H1 (cell line): ENCODE measurements around the gene GRHL3. TPM values are rescaled to one million over a fixed set of nuclear protein-coding genes. Genes with fewer than 3 reads are reported as not detected.

ENCODE experiments used
- CTCF ChIA-PET: fragments of 300-600 bp; sonication (Branson Sonifier 250); formaldehyde crosslinking; loops from one replicate; lab custom pipeline; 2021; ENCODE audit not compliant: partially characterized antibody; lab: Charles Lee
- POLR2A ChIA-PET: fragments of 300-600 bp; sonication (Branson Sonifier 250); formaldehyde crosslinking; loops from one replicate; lab custom pipeline; 2021; ENCODE audit warnings: inconsistent platforms; ENCODE audit not compliant: partially characterized antibody; lab: Charles Lee
- DNase-seq, 2 experiments: peaks; one replicate each; pipeline versions ENCODE4 v3.0.0 to v3.0.0-alpha.2; 2010 to 2022; ENCODE audit warnings: low spot score in 2 of 2, low read depth in 1 of 2, mixed read lengths in 1 of 2
- FAIRE-seq: peaks from 2 replicates; lab custom pipeline; 2011; peaks lifted over from hg19 to GRCh38; lab: Jason Lieb, UNC
- H2AFZ ChIP-seq: 2 replicates; pipeline ENCODE4 v1.8.1; 2012; ENCODE audit warnings: low read length, inconsistent platforms
- H2AK5ac ChIP-seq: 2 replicates; pipeline ENCODE4 v1.6.1; 2013; ENCODE audit warnings: low read depth, low read length
- H2BK120ac ChIP-seq: replicated peaks from 2 replicates; pipeline ENCODE3; 2013; ENCODE audit warnings: low read depth, low read length, inconsistent platforms
- H2BK12ac ChIP-seq: 2 replicates; pipeline ENCODE4 v1.6.1; 2013; ENCODE audit warnings: low read depth, low read length
- H2BK15ac ChIP-seq: 2 replicates; pipeline ENCODE4 v1.6.1; 2013; ENCODE audit warnings: low read length
- H2BK20ac ChIP-seq: 2 replicates; pipeline ENCODE4 v1.6.1; 2013; ENCODE audit warnings: low read length
- H2BK5ac ChIP-seq: 2 replicates; pipeline ENCODE4 v1.6.1; 2013; ENCODE audit warnings: low read depth, low read length
- H3K14ac ChIP-seq: 2 replicates; pipeline ENCODE4 v1.6.1; 2013; ENCODE audit warnings: inconsistent platforms; ENCODE audit not compliant: insufficient read length
- H3K18ac ChIP-seq: 2 replicates; pipeline ENCODE4 v1.6.1; 2013; ENCODE audit warnings: low read length; ENCODE audit errors: extremely low read depth
- H3K23ac ChIP-seq: 2 replicates; pipeline ENCODE4 v1.6.1; 2013; ENCODE audit warnings: inconsistent platforms; ENCODE audit not compliant: insufficient read length
- H3K23me2 ChIP-seq: 2 replicates; pipeline ENCODE4 v1.6.1; 2013; ENCODE audit warnings: low read depth, low read length
- H3K27ac ChIP-seq: 2 replicates; pipeline ENCODE4 v1.6.1; 2011; ENCODE audit warnings: low read depth, low read length, inconsistent platforms
- H3K27me3 ChIP-seq, 4 experiments: replicated peaks in 1 of 4; 1 replicate in 1 of 4; 2 replicates in 3 of 4; pipeline versions ENCODE4 v1.6.1 to v1.8.1; 2011 to 2013; ENCODE audit warnings: low read length in 3 of 4, mild to moderate bottlenecking in 3 of 4, inconsistent platforms in 2 of 4, mixed read lengths in 2 of 4, moderate library complexity in 1 of 4; ENCODE audit not compliant: control insufficient read depth in 3 of 4, insufficient read depth in 3 of 4; ENCODE audit errors: extremely low read depth in 1 of 4
- H3K36me3 ChIP-seq, 4 experiments: 2 replicates each; pipeline versions ENCODE4 v1.6.1 to v1.8.1; 2011 to 2013; ENCODE audit warnings: mild to moderate bottlenecking in 4 of 4, low read length in 3 of 4, moderate library complexity in 2 of 4, control low read depth in 1 of 4, inconsistent platforms in 1 of 4; ENCODE audit not compliant: insufficient read depth in 4 of 4, control insufficient read depth in 2 of 4
- H3K4ac ChIP-seq: replicated peaks from 2 replicates; pipeline ENCODE3; 2013; ENCODE audit warnings: low read length, low read depth, mixed read lengths, inconsistent platforms; ENCODE audit not compliant: insufficient read length
- H3K4me1 ChIP-seq, 4 experiments: replicated peaks in 1 of 4; 1 replicate in 1 of 4; 2 replicates in 3 of 4; pipeline versions ENCODE4 v1.6.1 to v1.8.1; 2011 to 2013; ENCODE audit warnings: low read length in 3 of 4, inconsistent platforms in 2 of 4, mixed read lengths in 1 of 4; ENCODE audit not compliant: insufficient read depth in 4 of 4, control insufficient read depth in 3 of 4
- H3K4me2 ChIP-seq, 2 experiments: 2 replicates each; pipeline versions ENCODE4 v1.6.1 to v1.8.1; 2011 to 2013; ENCODE audit warnings: low read depth in 2 of 2, low read length in 2 of 2, control low read depth in 1 of 2, inconsistent platforms in 1 of 2, mild to moderate bottlenecking in 1 of 2; ENCODE audit not compliant: insufficient read depth in 1 of 2
- H3K4me3 ChIP-seq, 4 experiments: fragments of 200-600, 300-600 bp in 1 of 4; sonication (generic), shearing (Covaris generic), sonication (Bioruptor Twin) in 1 of 4; 2 replicates each; pipeline versions ENCODE4 v1.5.1 to v1.8.1; 2011 to 2016; ENCODE audit warnings: low read length in 4 of 4, low read depth in 3 of 4, control low read depth in 2 of 4, inconsistent platforms in 2 of 4, mild to moderate bottlenecking in 2 of 4, mixed read lengths in 1 of 4, moderate library complexity in 1 of 4; ENCODE audit not compliant: insufficient read depth in 2 of 4; ENCODE audit errors: extremely low read depth in 1 of 4
- H3K56ac ChIP-seq: replicated peaks from 2 replicates; pipeline ENCODE3; 2013; ENCODE audit warnings: low read depth, mild to moderate bottlenecking, mixed read lengths, low read length, inconsistent platforms; ENCODE audit not compliant: insufficient read length
- H3K79me1 ChIP-seq: 2 replicates; pipeline ENCODE4 v1.6.1; 2013; ENCODE audit warnings: low read depth, low read length, control low read depth
- H3K79me2 ChIP-seq, 2 experiments: 2 replicates each; pipeline versions ENCODE4 v1.6.1 to v1.8.1; 2012 to 2013; ENCODE audit warnings: low read length in 2 of 2, mild to moderate bottlenecking in 2 of 2, inconsistent platforms in 1 of 2; ENCODE audit not compliant: insufficient read depth in 2 of 2, control insufficient read depth in 1 of 2
- H3K9ac ChIP-seq, 4 experiments: replicated peaks in 1 of 4; 1 replicate in 1 of 4; 2 replicates in 3 of 4; pipeline versions ENCODE4 v1.6.1 to v1.8.1; 2011 to 2013; ENCODE audit warnings: low read depth in 3 of 4, low read length in 3 of 4, control low read depth in 2 of 4, mild to moderate bottlenecking in 2 of 4, moderate library complexity in 2 of 4, inconsistent platforms in 1 of 4; ENCODE audit errors: extremely low read depth in 1 of 4
- H3K9me3 ChIP-seq, 2 experiments: 2 replicates each; pipeline versions ENCODE4 v1.6.1 to v1.8.1; 2012 to 2013; ENCODE audit warnings: mild to moderate bottlenecking in 2 of 2, moderate library complexity in 2 of 2, control low read depth in 1 of 2, inconsistent platforms in 1 of 2, low read depth in 1 of 2, low read length in 1 of 2, mixed read lengths in 1 of 2; ENCODE audit not compliant: insufficient read depth in 2 of 2
- H4K20me1 ChIP-seq, 2 experiments: replicated peaks in 1 of 2; 2 replicates each; pipeline versions ENCODE3 to v1.8.1; 2011 to 2013; ENCODE audit warnings: inconsistent platforms in 2 of 2, low read length in 2 of 2, mild to moderate bottlenecking in 1 of 2; ENCODE audit not compliant: insufficient read depth in 2 of 2, control insufficient read depth in 1 of 2
- H4K5ac ChIP-seq: 2 replicates; pipeline ENCODE4 v1.6.1; 2013; ENCODE audit warnings: low read length, low read depth, mixed read lengths, inconsistent platforms; ENCODE audit not compliant: insufficient read length
- H4K8ac ChIP-seq: 2 replicates; pipeline ENCODE4 v1.8.0; 2013; ENCODE audit warnings: mild to moderate bottlenecking, moderate library complexity, low read length, inconsistent platforms; ENCODE audit not compliant: insufficient read depth; ENCODE audit errors: extremely low read depth
- H4K91ac ChIP-seq: replicated peaks from 2 replicates; pipeline ENCODE3; 2013; ENCODE audit warnings: low read length, mixed read lengths, inconsistent platforms; ENCODE audit not compliant: insufficient read length
- ASH2L ChIP-seq: fragments of 200-600, 300-600 bp; sonication (generic); IDR thresholded peaks from one replicate; pipeline ENCODE4 v1.7.1; 2017; ENCODE audit warnings: low read length
- CEBPB ChIP-seq: IDR thresholded peaks from 2 replicates; pipeline ENCODE4 v1.6.1; 2012; ENCODE audit warnings: low read depth, low read length
- CTBP2 ChIP-seq: IDR thresholded peaks from 2 replicates; pipeline ENCODE4 v1.7.0; 2011; ENCODE audit warnings: borderline replicate concordance, mild to moderate bottlenecking, moderate library complexity, mixed read lengths, low read length; ENCODE audit not compliant: insufficient read depth, insufficient read length
- JUN ChIP-seq: IDR thresholded peaks from 2 replicates; pipeline ENCODE4 v1.6.1; 2011; ENCODE audit warnings: low read depth, mild to moderate bottlenecking, improper control_type of control experiment, low read length
- JUND ChIP-seq: IDR thresholded peaks from 2 replicates; pipeline ENCODE4 v1.6.1; 2011; ENCODE audit warnings: mild to moderate bottlenecking, improper control_type of control experiment, low read length
- MAFK ChIP-seq: IDR thresholded peaks from 2 replicates; pipeline ENCODE4 v1.6.1; 2012; ENCODE audit warnings: low read depth, mild to moderate bottlenecking, improper control_type of control experiment, low read length
- POU5F1 ChIP-seq: IDR thresholded peaks from 2 replicates; pipeline ENCODE4 v1.6.1; 2011; ENCODE audit warnings: low read depth, mild to moderate bottlenecking, low read length, moderate library complexity
- RAD21 ChIP-seq, 2 experiments: IDR thresholded peaks in 1 of 2; conservative IDR thresholded peaks in 1 of 2; 2 replicates each; pipeline ENCODE4 v1.6.1; 2011; ENCODE audit warnings: low read depth in 2 of 2, low read length in 2 of 2, improper control_type of control experiment in 1 of 2, inconsistent platforms in 1 of 2, mild to moderate bottlenecking in 1 of 2, moderate library complexity in 1 of 2
- TAF1 ChIP-seq: IDR thresholded peaks from 2 replicates; pipeline ENCODE4 v1.6.1; 2011; ENCODE audit warnings: mild to moderate bottlenecking, low read depth, low read length
- WGBS, 2 experiments: shearing (Covaris generic) in 1 of 2; methylation state at CpG; one replicate each; pipeline versions ENCODE4 v1.1.6 to v1.1.7; 2013 to 2015; ENCODE audit warnings: low lambda C conversion rate in 2 of 2, mixed read lengths in 2 of 2, inconsistent platforms in 1 of 2, low coverage in 1 of 2, missing lambda C conversion rate in 1 of 2; ENCODE audit not compliant: insufficient replicate concordance in 2 of 2, insufficient coverage in 1 of 2, insufficient read length in 1 of 2; ENCODE audit errors: extremely low coverage in 1 of 2, missing lambda C conversion rate in 1 of 2; 5-methylcytosine and 5-hydroxymethylcytosine counted together
- polyA plus RNA-seq, 7 experiments: library from polyadenylated mRNA; depleted of rRNA in 3 of 7; stranded (reverse) in 5 of 7; unstranded in 2 of 7; fragments of >200 nt in 5 of 7; fragments of 200-250 nt in 2 of 7; gene quantifications; 1 replicate in 5 of 7; 2 replicates in 1 of 7; 4 replicates in 1 of 7; pipeline versions ENCODE4 v1.2.1 to v1.2.3, GENCODE V29; 2011 to 2013; ENCODE audit warnings: missing spikeins in 2 of 7, mixed read lengths in 2 of 7
- total RNA-seq: library from RNA; stranded (reverse); fragmentation: NEBNext Ultra II Directional; extraction: Animal tissue kit (Norgen Biotek cat#: 25700); gene quantifications from 2 replicates; pipeline ENCODE4 v1.2.1, GENCODE V29; 2021
- TF ChIP-seq, protein P1 (sequence below): IDR thresholded peaks from 2 replicates; pipeline ENCODE4 v1.6.1; 2012; ENCODE audit warnings: inconsistent platforms
- TF ChIP-seq, protein P2 (sequence below): IDR thresholded peaks from 2 replicates; pipeline ENCODE4 v1.6.1; 2012; ENCODE audit warnings: inconsistent platforms

Gene GRHL3
- total and polyA plus RNA-seq, 2 of the 8 experiments (the other 6 are each of a cell fraction or from before 2014, with no cell fraction given): 0.80 to 1.8 TPM

DNA sequence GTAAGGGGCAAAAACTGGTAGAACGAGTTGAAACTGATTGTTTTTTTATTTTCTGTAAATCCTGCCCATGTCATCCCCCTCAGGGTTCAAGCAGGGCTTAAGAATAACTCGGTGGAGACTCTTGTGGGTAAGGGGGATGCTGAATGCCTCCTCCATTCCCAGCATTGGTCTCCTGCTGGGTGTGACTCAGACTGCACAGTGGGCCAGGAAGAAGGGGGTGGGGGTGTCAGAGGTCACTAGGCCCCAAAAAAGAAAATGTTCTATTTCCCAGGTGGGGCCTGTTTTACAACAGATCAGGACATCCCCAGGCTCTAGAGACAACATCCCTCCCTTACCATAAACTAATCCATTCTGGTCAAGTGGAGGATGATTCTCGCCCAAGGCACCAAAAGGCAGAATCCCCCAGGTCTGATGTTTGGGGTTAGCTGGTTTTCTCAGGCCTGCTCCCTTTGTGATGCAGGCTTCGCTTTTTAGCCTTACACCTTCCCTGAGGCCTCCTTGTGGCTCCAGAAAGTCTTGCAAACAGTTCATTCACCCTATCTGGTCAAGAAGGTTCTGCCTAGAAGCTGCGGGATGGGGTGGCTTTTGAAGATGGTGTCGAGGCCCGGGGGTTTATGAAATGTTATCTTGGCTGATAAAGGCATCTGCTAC is 10.7 kb upstream of the GRHL3 start:
- Histone ChIP-seq H2BK5ac (peak overlapping the region; percentile 72), H3K79me2 (no peaks in the 10 kb centered on the region), H3K4me2 (peak overlapping the region; percentile 41 to 53; a peak in 3 of 4 replicates), H2BK120ac (no peak overlapping the region), H3K27ac (peak overlapping the region; percentile 57; the same call in 1 of the 2 replicates), H2AK5ac (no peak overlapping the region), H3K4me1 (peaks cover 5 to 36% (median 28%) of the 10 kb centered on the region in 4 experiments; a peak in 6 of 7 replicates), H3K9me3 (no peaks in the 10 kb centered on the region), H3K4ac (no peak overlapping the region), H3K23me2 (no peaks in the 10 kb centered on the region), H2BK20ac (0 out of 2 replicates have a peak overlapping the region, but pooled peaks have one; percentile 19), H4K8ac (no peak overlapping the region), H3K36me3 (no peaks in the 10 kb centered on the region), H3K27me3 (no peaks in the 10 kb centered on the region), H3K9ac (no peak overlapping the region), H2BK12ac (no peak overlapping the region), H4K91ac (no peak overlapping the region), H4K5ac (no peak overlapping the region), H3K14ac (no peak overlapping the region), H3K56ac (no peak overlapping the region), H3K23ac (no peak overlapping the region), H3K18ac (peak overlapping the region; percentile 34), H4K20me1 (no peaks in the 10 kb centered on the region), H2BK15ac (no peak overlapping the region), H3K4me3 (no peak overlapping the region), H3K79me1 (no peaks in the 10 kb centered on the region), H2AFZ (no peak overlapping the region)
- peak; percentile 90 for FAIRE-seq
- POLR2A ChIA-PET: interaction anchor here (0.7 to 2.0 kb wide), 5 partner anchors 10 to 107 kb away, joined by 3 to 6 read pairs (median 3); no protein-coding TSS in a partner anchor
- 36% methylated on average over 7 of the region's 7 CpGs; no CpG with 5 or more reads in 1 of the 2 experiments for WGBS, 2 experiments
- peak in 1 of 2 experiments; percentile 63 for DNase-seq
- CTCF ChIA-PET: interaction anchor here (0.5 to 4.4 kb wide), 29 partner anchors 10 to 238 kb away, joined by 3 to 43 read pairs (median 4); partner anchors contain the start of gene GRHL3
- TF ChIP-seq POU5F1 (0 out of 2 replicates have a peak, but pooled peaks have one; percentile 72), RAD21 (IDR thresholded peaks at IDR 0.05 in 1 of 2, conservative IDR thresholded peaks at IDR 0.05 in 1 of 2; ENCODE audit: low read depth in 2 of 2, low read length in 2 of 2) (peak; percentile 51 to 68), TAF1 (no peak), CTBP2 (peak; percentile 52), CEBPB (no peak), JUND (peak; percentile 92), MAFK (no peak), ASH2L (peak; percentile 84), JUN (peak; percentile 55; the same call in 1 of the 2 replicates)
- TF ChIP-seq, protein P1, sequence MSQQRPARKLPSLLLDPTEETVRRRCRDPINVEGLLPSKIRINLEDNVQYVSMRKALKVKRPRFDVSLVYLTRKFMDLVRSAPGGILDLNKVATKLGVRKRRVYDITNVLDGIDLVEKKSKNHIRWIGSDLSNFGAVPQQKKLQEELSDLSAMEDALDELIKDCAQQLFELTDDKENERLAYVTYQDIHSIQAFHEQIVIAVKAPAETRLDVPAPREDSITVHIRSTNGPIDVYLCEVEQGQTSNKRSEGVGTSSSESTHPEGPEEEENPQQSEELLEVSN: peak; percentile 5; the same call in 1 of the 2 replicates
- TF ChIP-seq, protein P2, sequence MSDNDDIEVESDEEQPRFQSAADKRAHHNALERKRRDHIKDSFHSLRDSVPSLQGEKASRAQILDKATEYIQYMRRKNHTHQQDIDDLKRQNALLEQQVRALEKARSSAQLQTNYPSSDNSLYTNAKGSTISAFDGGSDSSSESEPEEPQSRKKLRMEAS: peak; percentile 41; the same call in 1 of the 2 replicates
